Measurements from ENCODE around the gene PACRG. TPM values are rescaled to one million over a fixed set of nuclear protein-coding genes. Genes with fewer than 3 reads are reported as not detected.

Gene PACRG
- total RNA-seq, 1 donor from 2014 or later, result 0.20 TPM

DNA sequence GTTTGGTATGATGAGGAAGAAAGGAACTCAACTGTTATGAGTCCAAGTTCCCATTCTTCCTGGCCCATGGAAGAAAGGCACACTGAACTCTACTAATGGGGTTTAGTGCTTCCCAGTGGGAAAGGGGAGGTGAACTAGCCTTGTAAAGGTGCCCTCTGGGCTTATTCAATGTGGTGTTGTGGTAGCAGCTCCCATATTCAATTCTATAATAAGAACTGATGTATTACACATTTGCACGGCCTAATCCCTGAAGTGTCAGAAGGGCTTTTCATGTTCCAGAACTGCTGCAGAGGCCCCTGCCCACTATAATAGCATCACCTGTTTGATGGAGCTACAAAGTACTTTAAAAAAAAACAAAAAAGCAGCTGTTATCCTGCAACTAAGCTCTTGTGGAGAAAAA, 17.4 kb upstream of the PACRG start:
- DNase-seq (ENCODE audit: low read depth in 2 of 2), result no peak

DNA sequence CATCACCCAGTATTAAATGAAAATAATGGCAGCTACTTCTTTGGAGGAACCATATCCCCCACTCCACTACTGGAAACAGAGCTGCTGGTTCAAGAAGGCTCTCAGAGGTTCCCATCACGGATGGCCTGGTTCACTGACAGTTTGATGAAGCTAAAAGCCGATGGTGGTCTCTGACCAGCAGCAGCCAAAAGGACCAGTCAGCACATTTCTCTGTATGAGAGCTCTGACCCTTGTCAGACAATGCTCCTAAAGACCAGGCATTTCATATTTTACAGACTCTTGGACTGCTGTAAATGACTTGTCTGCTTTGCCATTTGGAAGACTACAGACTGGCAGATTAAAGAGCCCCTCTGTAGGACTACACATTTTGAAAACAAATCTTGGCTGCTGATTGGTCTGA, 16.8 kb upstream of the PACRG start:
- no peak for DNase-seq (ENCODE audit: low read depth in 2 of 2)

DNA sequence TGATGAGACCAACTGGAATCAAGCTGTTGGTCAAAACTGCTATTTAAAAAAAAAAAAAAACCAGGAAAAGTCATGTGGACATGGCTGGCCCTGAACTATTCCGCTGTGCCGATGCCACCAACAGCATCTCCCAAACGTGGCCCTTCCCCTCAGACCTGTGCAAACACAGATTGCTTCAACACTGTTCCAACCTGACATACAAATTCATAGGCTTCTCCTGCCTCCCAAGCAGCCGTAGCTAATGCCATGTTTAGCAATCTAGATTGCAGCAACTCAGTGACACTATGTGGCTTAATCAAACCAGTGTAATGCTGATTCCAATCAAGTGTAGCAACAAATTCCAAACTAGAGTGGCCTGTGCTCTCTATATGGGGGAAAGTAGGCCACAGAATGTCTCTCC, 16.4 kb upstream of the PACRG start:
- DNase-seq (ENCODE audit: low read depth in 2 of 2), result no peak

DNA sequence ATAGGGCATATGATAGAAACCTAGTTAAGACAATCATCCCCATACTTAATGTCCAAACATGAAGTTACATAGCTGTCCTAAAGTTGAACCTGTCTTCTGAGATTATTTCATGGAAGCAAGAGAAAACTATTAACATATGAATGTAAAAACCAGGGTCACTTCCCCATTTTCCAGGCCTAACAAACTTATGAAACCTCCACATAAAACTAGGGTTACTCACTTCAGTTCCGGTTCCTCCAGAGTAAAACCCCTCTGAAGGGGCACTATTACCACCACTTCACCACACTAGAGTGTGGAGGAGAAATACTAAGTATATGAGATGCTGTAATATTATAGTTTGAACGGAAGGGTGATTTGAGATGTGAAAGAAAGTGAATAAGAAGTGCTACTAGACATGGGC, 15.1 kb upstream of the PACRG start:
- DNase-seq (ENCODE audit: low read depth in 2 of 2), result no peak

DNA sequence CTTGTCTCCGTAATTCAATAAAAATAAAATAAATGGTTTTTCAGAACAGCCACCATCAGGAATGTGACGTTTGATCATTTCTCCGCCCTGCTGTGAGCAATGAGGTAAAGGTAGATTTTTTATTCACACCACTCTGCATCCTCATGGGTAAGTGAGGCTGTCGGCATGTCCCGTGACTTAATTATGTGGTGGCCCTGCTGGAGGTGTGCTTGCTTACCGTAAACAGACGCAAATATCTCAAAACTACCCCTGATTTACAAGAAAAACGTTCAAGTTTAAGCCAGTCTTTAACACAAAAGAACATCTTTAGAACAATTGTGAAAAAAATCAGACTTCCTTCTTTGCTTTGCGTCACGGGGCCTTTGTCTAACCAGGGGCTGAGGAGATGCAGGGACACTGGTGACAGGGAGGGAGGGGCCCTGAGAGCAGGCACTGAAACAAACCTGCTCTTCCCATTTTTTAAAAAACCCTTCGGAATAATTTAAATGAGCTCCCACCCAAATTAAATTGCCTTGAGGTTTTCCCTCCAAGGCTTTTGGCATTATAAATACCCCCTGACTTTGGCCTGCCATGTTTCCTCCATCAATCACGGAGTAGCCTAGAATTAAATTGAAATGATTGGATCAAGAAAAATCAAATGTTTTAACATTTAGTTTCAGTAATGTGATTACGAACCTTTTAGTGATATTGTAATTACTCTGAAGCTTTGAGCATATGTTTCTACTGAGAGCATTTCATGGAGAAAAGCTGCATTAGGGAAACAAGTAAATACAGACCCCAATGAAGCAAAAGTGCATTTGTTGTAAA, 13.6 kb upstream of the PACRG start:
- no peak for DNase-seq (ENCODE audit: low read depth in 2 of 2)

DNA sequence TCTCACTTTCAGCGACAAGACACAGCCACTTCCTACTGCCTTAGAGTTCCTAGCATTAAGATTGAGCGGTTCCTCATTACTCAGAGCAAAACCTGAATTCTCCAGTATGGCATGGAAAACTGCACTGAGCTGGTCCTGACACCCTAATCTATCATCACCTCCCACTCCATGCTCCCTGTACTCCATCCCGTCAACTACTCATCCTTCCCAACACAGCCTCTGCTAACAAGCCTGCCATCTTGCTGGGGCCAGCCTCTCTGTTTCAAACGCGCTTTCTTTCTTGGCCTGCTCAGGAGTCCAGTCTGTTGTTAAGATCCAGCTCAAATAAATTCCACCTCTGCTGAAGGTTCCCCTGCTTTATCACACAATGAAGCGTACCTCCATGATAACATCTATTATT, 12.2 kb upstream of the PACRG start:
- DNase-seq (ENCODE audit: low read depth in 2 of 2), result no peak

DNA sequence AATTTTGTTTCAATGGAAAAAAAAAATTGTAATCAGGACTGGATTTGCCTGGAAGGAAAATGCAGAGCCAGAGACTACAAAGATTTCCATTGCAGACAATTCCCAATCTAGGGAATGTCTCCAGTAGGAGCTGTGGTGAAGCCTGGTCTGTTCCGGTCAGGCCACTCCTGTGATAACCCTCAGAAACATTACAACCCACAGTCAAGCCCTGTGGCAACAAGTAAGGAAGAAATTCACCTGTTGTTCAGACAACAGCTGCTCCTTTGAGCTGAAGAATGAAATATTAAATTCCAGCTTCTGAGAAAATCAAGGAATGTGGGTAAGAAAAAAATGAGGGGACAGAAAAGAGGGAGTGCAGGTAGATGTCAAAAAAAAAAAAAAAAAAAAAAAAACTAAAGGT, 8.2 kb upstream of the PACRG start:
- DNase-seq (ENCODE audit: low read depth in 2 of 2), result no peak

DNA sequence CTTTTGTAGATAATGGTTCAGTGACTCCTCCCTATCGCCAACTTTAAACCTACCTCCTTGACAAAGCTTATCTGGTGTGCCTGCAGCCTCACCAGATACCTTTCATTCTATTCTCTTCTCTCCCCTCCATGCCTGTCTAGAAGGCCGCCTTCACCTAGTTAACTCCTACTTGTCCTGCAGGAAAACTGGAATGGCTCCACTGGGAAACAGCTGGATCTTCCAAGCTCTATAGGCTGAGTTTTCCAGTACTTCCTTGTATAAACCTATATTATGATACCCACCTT, 6.4 kb upstream of the PACRG start:
- DNase-seq (ENCODE audit: low read depth in 2 of 2), result no peak

DNA sequence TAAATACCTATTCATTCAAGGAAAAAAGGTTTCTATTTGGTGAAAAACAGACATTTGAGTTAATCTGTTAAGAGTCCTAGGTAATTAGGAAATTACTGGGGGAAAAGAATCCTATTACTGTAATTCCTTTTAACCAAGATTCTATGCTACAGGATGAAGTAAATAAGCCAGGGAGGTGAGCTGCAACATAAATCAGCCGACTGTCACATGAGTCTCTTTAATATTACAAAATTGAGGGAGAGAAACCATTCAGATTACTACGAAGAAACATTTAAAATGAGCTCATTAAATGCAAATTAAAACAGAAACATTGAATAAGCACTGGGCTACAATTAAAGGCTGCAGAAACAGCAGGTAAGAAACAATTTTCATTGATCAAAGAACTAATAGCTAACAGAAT, 5.5 kb upstream of the PACRG start:
- DNase-seq (ENCODE audit: low read depth in 2 of 2), result no peak

DNA sequence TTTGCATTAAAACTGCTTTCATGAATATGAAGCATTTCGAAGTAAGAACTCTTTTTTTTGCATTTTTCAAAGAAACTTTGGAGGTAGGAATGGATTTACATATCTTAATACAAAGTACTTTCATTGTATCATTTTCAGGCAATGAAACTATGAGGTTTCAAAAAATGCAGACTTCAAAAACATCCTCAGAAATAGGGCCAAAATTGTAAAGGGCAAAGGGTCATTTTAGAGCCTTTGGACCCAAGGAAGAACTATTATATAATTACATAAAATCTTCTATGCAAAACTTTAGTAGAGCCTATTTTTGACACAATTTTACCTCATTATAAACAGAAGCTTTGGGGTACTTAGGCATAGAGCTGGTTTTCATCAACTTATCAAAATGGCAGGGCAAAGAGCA, 5.1 kb upstream of the PACRG start:
- no peak for DNase-seq (ENCODE audit: low read depth in 2 of 2)

DNA sequence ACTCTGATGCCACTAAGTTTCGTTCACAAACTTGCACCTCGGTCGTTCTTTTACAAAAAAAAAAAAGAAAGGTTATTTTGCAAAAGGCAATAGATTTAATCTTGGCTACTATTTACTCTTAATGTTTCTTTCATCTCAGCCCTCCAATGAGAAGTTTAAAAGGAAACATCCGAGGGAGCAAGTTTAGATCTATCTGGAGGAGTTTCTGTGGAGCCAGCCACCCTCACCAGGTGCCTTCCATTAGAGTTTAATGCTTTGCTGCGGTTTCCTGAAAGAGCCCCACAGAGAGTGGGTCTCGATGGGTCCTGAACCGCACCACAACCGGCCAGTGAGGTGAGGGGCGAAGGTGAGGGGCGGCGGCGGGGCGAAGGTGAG, 840 bp upstream of the PACRG start:
- no peak for DNase-seq (ENCODE audit: low read depth in 2 of 2)

DNA sequence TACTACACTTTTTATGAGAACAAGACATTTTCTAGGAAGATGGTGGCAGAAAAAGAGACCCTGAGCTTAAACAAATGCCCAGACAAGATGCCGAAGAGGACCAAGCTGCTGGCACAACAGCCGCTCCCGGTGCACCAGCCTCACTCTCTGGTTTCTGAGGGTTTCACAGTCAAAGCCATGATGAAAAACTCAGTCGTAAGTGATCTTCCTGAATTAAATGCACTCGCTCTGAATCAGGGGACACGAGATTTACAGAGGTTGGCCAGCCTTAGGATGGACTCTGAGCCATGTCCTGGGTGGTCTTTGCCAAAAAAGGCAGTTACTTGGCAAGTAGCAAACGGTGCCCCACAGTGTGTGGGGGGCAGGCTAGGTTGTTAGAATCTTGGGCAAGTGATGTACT, 423 bp downstream of the PACRG start:
- DNase-seq (ENCODE audit: low read depth in 2 of 2), result no peak

DNA sequence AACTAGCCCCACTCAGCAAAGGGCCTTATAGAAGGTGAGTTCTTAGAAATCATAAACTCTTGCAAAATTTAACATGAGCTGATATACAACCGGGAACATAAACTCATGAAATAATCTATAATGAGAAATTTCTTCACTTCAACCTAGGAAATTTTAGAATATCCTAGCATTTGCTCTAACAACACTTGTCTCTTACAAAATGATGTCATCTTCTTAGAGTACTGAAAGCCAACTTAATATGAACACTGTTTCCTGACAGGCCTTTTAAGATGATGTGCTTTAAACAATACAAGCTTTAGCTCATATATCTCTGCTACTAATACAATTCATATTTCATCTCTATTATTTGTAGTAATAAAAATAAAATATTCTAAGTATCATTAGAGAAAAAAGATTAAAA, 932 bp downstream of the PACRG start:
- no peak for DNase-seq (ENCODE audit: low read depth in 2 of 2)

DNA sequence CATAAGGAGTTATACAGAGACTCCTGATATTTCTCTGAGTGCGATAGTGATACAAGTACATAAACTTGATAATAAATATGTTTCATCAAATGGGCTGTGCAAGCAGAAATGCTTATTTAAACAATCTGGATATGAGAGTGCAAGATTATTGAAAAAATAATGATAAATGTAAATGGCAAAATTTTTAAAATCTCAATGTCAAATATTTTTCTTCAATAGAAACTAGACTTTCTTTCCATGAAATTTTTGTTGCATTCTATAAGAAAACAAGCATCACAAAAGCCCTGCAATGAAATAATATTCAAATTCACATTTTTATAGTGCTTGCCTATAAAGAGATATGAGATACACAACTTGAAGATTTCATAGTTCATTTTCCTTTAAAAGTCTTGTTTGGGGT, 2.7 kb downstream of the PACRG start:
- no peak for DNase-seq (ENCODE audit: low read depth in 2 of 2)

DNA sequence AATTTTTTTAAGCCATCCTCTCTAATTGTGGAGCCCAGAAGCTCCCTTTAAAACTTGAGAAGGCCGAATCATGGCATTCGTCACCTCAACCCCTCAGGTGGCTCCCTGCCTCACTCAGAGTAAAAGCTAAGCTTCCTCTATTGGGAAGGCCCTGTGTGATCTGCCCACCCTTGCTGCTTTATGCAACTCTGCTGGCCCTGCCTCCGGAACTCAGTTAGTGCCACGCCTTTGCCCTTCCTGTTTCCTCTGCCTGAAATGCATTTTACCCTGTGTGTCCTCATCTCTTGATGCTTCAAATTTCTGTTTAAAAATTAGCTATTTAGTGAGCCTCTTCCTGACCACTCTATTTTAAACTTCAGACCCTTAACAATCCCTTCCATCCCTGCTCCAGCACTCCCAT, 5.7 kb downstream of the PACRG start:
- no peak for DNase-seq (ENCODE audit: low read depth in 2 of 2)

DNA sequence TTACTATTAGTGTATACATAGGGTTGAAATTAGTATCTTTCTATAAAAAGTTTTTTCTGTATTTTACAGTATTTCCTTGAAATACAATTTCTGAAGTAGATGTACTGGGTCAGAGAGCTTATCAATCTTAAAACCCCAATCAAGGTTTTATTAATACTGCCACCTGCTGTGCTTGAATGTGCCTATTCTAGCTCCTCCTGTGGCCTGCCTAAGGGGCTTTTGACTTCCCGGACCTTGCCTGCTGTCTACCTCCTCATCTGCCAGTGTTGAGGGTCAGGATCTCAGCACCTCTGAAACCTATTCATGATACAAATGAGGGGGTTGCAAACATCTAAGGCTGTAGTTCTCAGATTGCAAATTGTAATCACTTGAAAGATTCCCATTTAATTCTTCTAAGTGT, 9.2 kb downstream of the PACRG start:
- DNase-seq (ENCODE audit: low read depth in 2 of 2), result no peak

DNA sequence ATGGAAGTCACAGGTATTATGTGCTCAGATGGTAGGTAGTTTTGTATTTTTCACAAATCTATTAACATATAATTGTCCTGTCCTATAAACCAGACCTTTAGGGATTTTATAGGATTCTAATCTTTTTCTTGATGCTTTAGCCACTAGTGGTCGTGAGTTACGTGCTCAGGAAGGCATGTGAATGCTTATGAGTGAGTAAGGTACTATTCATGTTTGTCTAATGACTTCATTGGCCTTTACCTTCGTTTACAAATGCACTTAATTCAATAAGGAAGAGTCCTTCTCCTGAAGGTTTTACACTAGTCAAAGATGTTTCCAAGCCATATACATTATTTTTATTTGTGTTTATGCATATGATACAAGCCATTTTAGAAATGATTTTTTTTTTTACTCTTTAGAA, 23.0 kb downstream of the PACRG start:
- no peak for DNase-seq (ENCODE audit: low read depth in 2 of 2)

DNA sequence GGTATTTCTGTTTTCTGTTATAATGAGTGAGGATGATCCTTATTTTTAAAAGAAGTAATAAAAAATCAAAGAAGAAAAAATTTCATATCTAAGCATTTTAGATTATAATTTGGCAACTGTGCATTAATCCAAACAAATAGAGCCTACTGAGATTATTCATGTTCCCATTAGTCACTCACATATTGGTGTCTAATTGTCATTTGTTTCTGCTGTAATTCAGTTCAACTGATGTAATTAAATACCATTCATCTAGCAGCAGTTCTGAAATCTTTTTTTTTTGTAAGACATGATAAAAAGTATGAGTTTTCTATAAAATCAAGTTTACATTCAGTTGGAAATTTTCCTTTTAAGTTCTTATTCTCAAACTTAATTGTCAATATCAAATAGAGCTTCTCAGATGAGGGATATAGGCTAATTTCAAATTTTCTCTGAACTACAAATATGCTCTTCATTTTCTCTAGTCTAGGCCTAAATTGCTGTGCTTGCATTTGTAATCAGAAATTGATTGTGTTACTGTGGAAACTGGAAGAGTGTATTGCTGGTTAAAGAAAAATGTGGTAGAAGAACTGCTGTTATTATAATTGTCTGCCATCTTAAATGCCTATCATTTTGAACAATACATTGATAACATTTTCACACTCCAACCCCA, 23.6 kb downstream of the PACRG start:
- DNase-seq (ENCODE audit: low read depth in 2 of 2), result no peak

DNA sequence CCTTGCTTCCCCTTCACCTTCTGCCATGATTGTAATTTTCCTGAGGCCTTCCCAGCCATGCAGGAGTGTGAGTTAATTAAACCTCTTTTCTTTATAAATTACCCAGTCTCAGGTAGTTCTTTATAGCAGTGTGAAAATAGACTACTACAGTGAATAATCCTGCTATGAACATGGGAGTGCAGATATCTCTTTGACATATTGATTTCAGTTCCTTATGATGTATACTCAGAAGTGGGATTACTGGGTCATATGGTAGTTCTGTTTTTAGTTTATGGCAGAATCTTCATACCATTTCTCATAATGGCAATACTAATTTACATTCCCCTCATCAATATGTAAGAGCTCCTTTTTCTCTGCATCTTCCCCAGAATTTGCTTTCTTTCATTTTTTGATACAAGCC, 26.0 kb downstream of the PACRG start:
- DNase-seq (ENCODE audit: low read depth in 2 of 2), result no peak

DNA sequence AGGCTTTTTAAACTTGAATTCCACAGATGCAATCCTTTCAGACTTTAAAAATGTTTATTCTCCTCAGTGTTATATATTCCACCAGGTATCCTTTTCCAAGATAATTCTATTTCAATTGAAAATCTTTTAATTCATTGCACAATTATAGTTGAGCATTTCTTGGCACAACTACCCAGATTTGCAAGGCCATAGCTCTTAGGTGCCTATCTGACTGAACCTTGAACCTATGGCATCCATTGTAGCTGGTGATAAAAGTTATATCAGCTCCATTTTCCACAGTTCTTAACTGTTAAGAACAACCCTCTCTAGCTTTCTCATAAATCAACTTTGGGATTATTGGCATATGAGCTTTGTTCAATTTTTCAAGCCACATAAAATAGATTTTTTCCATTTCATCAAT, 42.4 kb downstream of the PACRG start:
- DNase-seq (ENCODE audit: low read depth in 2 of 2), result no peak

DNA sequence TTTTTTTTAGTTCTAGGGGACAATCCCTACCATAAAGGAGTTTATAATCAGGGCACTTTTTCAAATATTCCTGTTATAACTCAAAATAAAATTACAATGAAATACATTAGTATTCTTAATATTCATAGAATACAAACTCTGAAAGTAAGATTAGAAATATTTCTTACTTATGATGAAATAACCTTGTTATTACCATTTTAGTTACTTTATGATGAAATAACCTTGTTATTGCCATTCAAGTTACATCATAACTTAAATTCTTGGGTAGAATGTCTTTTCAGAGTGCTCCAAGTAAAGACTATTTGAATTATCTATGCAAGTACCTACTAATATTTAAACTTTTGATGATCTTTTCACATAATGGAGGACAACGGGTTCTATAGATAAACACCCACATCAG, 43.2 kb downstream of the PACRG start:
- DNase-seq (ENCODE audit: low read depth in 2 of 2), result no peak

DNA sequence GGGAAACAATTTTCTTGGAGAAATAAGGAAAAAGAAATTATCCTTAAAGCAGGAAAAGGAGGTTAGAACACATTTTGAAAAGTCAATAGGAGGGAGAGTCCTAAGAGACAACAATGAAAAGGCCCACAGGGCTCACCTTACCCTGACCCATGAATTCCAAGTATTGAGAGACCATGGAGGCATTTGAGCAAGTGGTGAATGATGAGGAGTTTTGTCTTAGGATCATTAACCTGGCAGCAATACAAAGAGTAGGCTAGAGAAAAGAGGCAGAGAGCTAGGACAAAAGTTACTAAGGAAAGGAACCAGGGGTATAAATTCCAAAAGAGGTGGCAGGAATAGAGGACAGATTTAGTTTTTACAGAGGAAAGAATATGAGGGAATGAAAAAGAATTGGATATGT, 44.7 kb downstream of the PACRG start:
- no peak for DNase-seq (ENCODE audit: low read depth in 2 of 2)

DNA sequence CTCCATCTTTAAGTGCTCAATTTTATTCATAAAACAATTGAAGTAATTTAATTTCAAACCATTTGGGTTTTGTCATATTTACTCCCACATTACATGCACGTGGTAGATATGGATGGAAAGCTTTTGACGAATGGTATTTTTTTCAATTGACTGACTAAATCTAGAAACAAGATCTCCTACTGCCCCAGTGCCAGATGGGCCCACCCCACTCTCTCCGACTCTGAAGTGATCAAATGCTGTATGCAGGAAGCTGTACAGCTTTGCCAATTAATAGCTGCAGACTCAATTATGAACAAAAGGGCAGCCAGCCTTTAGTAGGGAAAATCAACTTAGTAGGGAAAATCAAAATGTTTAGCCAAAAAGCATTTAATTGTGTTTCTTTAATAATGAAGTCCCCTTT, 46.2 kb downstream of the PACRG start:
- no peak for DNase-seq (ENCODE audit: low read depth in 2 of 2)

DNA sequence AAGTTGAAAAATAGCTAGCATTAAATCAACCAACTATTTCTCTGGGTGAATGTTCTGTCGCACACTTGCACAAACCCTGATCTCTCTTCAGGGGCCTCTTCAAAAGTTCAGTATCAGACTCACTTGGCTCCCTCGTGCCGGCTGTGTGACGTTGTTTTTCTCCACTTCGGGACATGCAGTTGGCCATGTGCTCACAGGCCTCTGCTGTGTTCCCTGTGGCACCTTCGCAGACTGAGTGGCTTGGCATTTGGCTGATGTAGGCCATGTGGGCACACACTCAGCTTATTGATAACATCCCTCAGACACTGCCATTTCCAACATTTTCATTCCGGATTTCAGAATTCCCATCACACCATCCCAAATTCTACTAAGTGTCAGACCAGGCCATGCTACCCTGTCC, 49.3 kb downstream of the PACRG start:
- DNase-seq (ENCODE audit: low read depth in 2 of 2), result no peak

Measured in lung microvascular endothelial cell (primary cell).